GM19238 (cell line): ENCODE results near the gene CLRN3.

Source experiments
- DNase-seq: peaks from one replicate; pipeline ENCODE4 v3.0.0; 2011; ENCODE audit warnings: low spot score; ENCODE audit not compliant: insufficient read length

CLRN3 gene

GRCh38 chr10:127919418-127920271 is 26.9 kb upstream of the CLRN3 start:
- no peak for DNase-seq

GRCh38 chr10:127918572-127918971 is 25.8 kb upstream of the CLRN3 start:
- DNase-seq = no peak

GRCh38 chr10:127916826-127917225 is 24.1 kb upstream of the CLRN3 start:
- DNase-seq = no peak

- DNase-seq = no peak
These were observed 22.6 kb upstream of the CLRN3 start for GRCh38 chr10:127915324-127915723.

- DNase-seq = no peak
These were observed 20.6 kb upstream of the CLRN3 start for GRCh38 chr10:127913368-127913759.

GRCh38 chr10:127912607-127913367 is 20.0 kb upstream of the CLRN3 start:
- DNase-seq = no peak

- DNase-seq = no peak
These were observed 19.1 kb upstream of the CLRN3 start for GRCh38 chr10:127911867-127912257.

- no peak for DNase-seq
These were observed 18.6 kb upstream of the CLRN3 start for GRCh38 chr10:127911218-127911866.

- no peak for DNase-seq
These were observed 17.7 kb upstream of the CLRN3 start for GRCh38 chr10:127910464-127910770.

- no peak for DNase-seq
These were observed 17.1 kb upstream of the CLRN3 start for GRCh38 chr10:127909716-127910463.

GRCh38 chr10:127908959-127909267 is 16.2 kb upstream of the CLRN3 start:
- no peak for DNase-seq

GRCh38 chr10:127908106-127908958 is 15.6 kb upstream of the CLRN3 start:
- no peak for DNase-seq

- DNase-seq = no peak
These were observed 14.8 kb upstream of the CLRN3 start for GRCh38 chr10:127907411-127908105.

- DNase-seq = peak; percentile 39
These were observed 14.0 kb upstream of the CLRN3 start, which contains the start of gene PTPRE for GRCh38 chr10:127906548-127907377. Gene PTPRE, plus strand, starts transcription at chr10:127907103. Its CDS starts 133,779 bp downstream, at chr10:128040882.

GRCh38 chr10:127905848-127906261 is 13.1 kb upstream of the CLRN3 start:
- DNase-seq = no peak

GRCh38 chr10:127905001-127905847 is 12.5 kb upstream of the CLRN3 start:
- no peak for DNase-seq

- DNase-seq = no peak
These were observed 11.7 kb upstream of the CLRN3 start for GRCh38 chr10:127904311-127905000.

GRCh38 chr10:127903789-127904188 is 11.0 kb upstream of the CLRN3 start:
- DNase-seq = no peak
